Left hindlimb (tissue), 1 donor: Measurements from ENCODE around the gene NUP214.

Experiments
- DNase-seq: peaks from one replicate; pipeline ENCODE4 v3.0.0-alpha.2; 2018

NUP214 gene

GRCh38 chr9:131281119-131281965 lies 156.0 kb downstream of the NUP214 start:
- no peak for DNase-seq

GRCh38 chr9:131282175-131282574 lies 156.8 kb downstream of the NUP214 start:
- DNase-seq: no peak

DNA sequence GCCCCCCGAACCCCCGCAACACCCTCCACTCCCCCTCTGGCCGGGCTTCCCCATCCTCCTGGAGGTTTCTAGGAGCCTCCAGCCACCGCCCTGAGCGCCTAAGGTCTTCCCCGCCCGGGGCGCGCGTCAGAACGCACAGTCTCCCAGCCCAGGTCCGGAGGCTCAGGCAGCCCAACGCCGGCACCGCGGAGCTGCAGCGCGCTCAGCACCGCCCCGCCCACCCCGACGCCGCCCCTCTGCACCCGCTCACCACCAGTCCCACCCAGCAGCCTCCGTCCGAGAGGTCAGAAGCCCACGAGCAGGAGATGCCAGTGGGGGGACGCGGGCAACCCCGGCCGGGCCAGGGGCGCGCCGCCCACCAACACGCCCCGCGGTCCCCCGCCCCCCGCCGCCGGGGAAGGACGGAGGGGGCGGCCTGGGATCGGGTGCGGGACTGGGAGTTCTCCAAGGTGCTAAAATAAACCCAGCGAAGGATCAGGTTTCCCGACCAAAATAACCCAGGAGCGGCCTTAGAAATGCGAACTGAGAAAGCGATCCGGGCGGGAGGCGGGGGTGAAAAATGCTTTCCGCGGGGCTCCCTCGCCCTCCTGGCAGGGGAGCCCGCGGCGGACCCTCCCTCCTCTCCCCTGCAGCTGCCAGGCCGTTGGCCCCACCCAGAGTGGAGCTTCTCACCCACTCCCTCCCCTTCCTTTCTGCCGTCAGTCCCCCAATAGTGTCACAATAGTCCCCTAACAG lies 157.5 kb downstream of the NUP214 start:
- no peak for DNase-seq
